NCI-H1092 treated with DMSO at 0.1 percent for 48 hours (cell line): ENCODE data around the gene DDX25.

Experiments used
- DNase-seq: peaks from one replicate; lab custom pipeline; 2025; lab: John Stamatoyannopoulos, UW

Gene DDX25

DNA sequence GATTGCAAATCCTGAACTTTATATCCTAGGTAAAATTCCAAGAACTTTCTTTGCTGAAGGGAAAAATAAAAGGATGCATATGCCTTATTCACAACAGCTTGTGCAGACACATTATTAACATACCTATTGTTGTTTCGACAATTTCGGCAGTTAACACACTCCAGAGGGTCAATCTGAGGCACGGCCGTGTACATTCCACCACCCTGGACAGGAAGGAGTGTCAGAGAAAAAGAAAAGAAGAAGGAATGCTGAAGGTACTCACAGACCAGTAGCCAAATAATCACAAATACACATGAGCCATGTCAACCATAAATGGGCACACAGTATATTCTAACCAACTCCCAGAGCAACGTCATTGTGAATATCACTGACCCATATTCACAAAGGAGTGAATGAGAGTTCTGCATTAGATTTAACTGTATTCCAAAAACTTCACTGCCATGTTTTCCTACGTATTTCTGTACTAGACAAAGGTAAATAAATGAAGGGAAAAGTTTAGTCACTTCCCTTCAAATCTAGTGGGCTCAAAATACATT is 73.9 kb downstream of the DDX25 start:
- DNase-seq: no peak
